Thyroid gland (tissue), 4 donors: Measurements from ENCODE around the gene TFAP2C. TPM values are rescaled to one million over a fixed set of nuclear protein-coding genes. Genes with fewer than 3 reads are reported as not detected.

Experiments used
- DNase-seq, 2 donors: peaks; one replicate each; pipeline ENCODE4 v3.0.0-alpha.2; 2019
- H3K27ac ChIP-seq, 3 donors: fragments of 200-600 bp; sonication (generic); 1 replicate in 2 of 3; 2 replicates in 1 of 3; pipeline ENCODE4 v1.5.1; 2016 to 2019; ENCODE audit warnings: mild to moderate bottlenecking in 1 of 3, moderate library complexity in 1 of 3
- H3K27me3 ChIP-seq: fragments of 200-600 bp; sonication (generic); one replicate; pipeline ENCODE4 v1.5.1; 2019
- H3K36me3 ChIP-seq, 2 donors: fragments of 200-600 bp; sonication (generic); one replicate each; pipeline ENCODE4 v1.5.1; 2016 to 2019
- H3K4me1 ChIP-seq, 2 donors: fragments of 200-600 bp; sonication (generic); one replicate each; pipeline ENCODE4 v1.5.1; 2017 to 2019
- H3K4me3 ChIP-seq, 3 donors: fragments of 200-600 bp; sonication (generic); replicated peaks in 1 of 3; 1 replicate in 2 of 3; 2 replicates in 1 of 3; pipeline ENCODE4 v1.5.1; 2016; ENCODE audit warnings: mild to moderate bottlenecking in 1 of 3
- H3K9me3 ChIP-seq: fragments of 200-600 bp; sonication (generic); one replicate; pipeline ENCODE4 v1.5.1; 2017
- POLR2A ChIP-seq, 2 donors: fragments of 450-650 bp; IDR thresholded peaks; one replicate each; pipeline ENCODE4 v1.6.1; 2017; ENCODE audit warnings: antibody characterized with exemption in 2 of 2, mild to moderate bottlenecking in 2 of 2, moderate library complexity in 1 of 2
- WGBS, 2 donors: methylation state at CpG; one replicate each; pipeline ENCODE4 v1.1.5; 2017; 5-methylcytosine and 5-hydroxymethylcytosine counted together
- intact Hi-C: fragments of 100-400 bp; cut with DNase I; formaldehyde crosslinking; loops from one replicate; pipeline ENCODE4 v1.15.1; 2023
- total RNA-seq, 4 donors: library from RNA; depleted of rRNA; stranded (reverse); fragments of >200 nt; gene quantifications; one replicate each; pipeline ENCODE4 v1.2.3, GENCODE V29; 2016
- TF ChIP-seq, protein P1 (sequence below), 6 experiments: fragments of 200-600 bp in 3 of 6; fragments of 450-650 bp in 3 of 6; sonication (generic) in 3 of 6; IDR thresholded peaks; one replicate each; pipeline ENCODE4 v1.5.1; 2016 to 2019; ENCODE audit warnings: antibody characterized with exemption in 6 of 6, mild to moderate bottlenecking in 2 of 6, inconsistent platforms in 1 of 6, moderate library complexity in 1 of 6

TFAP2C gene
- total RNA-seq, 4 donors from 2014 or later: 3.2 to 6.9 (median 5.2) TPM

DNA sequence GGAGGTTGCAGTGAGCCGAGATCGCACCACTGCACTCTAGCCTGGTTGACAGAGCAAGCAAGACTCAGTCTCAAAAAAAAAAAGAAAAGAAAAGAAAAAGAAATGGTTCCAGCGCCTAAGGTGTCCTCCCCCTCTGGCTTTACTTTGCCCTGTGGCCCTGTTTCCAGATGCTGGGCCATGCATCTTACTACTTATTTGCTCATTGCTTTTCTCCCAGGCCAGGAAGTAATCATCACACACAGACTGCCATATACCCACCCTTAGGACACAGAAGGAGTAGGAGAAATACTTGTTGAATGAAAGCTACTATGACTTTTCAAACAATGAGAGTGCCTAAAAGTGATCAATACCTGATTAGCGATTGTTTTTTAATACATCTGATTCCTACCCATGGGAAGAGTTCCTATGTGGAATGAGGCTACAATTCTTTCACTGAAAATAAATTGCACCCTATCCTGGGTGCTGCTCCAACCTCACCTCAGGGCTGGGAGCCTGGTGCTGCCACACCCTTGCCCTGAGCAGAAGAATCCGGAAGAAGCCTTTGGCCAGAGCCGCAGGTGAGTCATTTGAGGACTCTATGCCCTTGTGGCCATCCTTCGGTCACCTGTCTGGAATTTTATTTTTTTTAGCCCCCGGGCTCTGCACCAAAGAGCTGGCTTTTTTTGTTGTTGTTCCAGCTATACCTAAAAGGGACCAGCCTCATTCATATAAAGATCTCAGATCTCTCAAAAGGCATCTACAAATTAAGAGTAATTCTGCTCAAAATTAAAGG is 22.7 kb upstream of the TFAP2C start:
- 59 to 61% methylated on average over 8 of the region's 8 CpGs for WGBS, 2 donors
- Histone ChIP-seq H3K27me3 (no peaks in the 10 kb centered on the region), H3K4me3 (no peak overlapping the region), H3K36me3 (no peaks in the 10 kb centered on the region), H3K27ac (peak overlapping the region in 2 of 3 donors; percentile 68 to 76), H3K9me3 (no peaks in the 10 kb centered on the region), H3K4me1 (peaks cover 10 to 15% of the 10 kb centered on the region in 2 donors)
- peak; percentile 80 to 87 for DNase-seq
- intact Hi-C loops: no loop called here
- TF ChIP-seq, protein P1, sequence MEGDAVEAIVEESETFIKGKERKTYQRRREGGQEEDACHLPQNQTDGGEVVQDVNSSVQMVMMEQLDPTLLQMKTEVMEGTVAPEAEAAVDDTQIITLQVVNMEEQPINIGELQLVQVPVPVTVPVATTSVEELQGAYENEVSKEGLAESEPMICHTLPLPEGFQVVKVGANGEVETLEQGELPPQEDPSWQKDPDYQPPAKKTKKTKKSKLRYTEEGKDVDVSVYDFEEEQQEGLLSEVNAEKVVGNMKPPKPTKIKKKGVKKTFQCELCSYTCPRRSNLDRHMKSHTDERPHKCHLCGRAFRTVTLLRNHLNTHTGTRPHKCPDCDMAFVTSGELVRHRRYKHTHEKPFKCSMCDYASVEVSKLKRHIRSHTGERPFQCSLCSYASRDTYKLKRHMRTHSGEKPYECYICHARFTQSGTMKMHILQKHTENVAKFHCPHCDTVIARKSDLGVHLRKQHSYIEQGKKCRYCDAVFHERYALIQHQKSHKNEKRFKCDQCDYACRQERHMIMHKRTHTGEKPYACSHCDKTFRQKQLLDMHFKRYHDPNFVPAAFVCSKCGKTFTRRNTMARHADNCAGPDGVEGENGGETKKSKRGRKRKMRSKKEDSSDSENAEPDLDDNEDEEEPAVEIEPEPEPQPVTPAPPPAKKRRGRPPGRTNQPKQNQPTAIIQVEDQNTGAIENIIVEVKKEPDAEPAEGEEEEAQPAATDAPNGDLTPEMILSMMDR (IDR thresholded peaks at IDR 0.05): no peak
- no peak for TF ChIP-seq POLR2A (IDR thresholded peaks at IDR 0.05)

DNA sequence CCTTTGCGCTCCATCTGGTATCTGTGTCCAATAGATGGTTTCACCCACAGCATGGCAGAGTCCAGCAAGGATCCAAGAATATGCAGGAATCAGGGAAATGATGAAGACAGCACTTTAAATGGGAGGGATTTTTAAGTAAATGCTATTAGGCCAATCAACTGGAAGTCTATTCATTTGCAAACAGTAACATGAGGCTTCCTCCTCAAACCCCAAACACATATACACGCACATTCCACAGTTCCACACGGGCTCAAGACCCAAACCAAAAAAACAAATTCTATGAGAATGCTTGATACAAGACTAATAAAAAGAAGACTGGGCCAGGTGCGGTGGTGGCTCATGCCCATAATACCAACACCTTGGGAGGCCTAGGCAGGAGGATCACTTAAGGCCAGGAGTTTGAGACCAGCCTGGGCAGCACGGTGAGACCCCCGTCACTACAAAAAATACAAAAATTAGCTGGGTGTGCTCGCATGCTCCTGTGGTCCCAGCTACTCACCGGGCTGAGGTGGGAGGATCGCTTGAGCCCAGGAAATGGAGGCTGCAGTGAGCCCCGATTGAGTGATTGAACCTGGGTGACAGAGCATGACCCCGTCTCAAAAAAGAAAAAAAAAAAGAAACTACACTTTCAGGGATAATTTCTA is 21.9 kb upstream of the TFAP2C start:
- intact Hi-C loops: no loop called here
- no peak for DNase-seq
- Histone ChIP-seq H3K27me3 (no peaks in the 10 kb centered on the region), H3K27ac (peak overlapping the region in 2 of 3 donors; percentile 68 to 76), H3K36me3 (no peaks in the 10 kb centered on the region), H3K4me1 (peaks cover 10 to 15% of the 10 kb centered on the region in 2 donors), H3K9me3 (no peaks in the 10 kb centered on the region), H3K4me3 (no peak overlapping the region)
- 89 to 90% methylated on average over 11 of the region's 11 CpGs for WGBS, 2 donors
- TF ChIP-seq POLR2A (IDR thresholded peaks at IDR 0.05): no peak
- TF ChIP-seq, protein P1 (IDR thresholded peaks at IDR 0.05): no peak

- no peaks in the 10 kb centered on the region for H3K36me3 ChIP-seq
- WGBS, 2 donors: 90 to 91% methylated on average over 3 of the region's 3 CpGs
Measured at GRCh38 chr20:56608376-56608775, 20.7 kb upstream of the TFAP2C start.

DNA sequence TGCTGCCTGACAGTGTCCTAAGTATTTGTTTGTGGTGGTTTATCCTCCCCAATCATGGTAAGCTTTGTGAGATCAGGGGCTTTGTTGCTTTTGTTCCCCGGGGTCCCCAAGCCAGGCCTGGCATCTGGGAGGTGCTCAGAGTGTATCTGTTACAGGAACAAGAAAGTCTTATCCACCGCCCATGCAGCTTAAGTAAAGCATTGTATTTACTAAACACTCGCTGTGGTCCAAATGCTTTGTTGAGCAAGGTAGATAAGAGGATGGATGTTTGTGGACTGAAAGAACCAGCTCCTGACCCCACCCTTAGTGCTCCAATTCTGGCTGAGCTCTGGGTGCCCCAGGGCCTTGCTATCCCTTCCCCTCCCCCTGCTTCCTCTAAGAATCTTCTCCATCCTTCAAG is 19.8 kb upstream of the TFAP2C start:
- WGBS, 2 donors: 70 to 78% methylated on average over 3 of the region's 3 CpGs

More at GRCh38 chr20:56608376-56608775, 20.7 kb upstream of the TFAP2C start:
- TF ChIP-seq POLR2A (IDR thresholded peaks at IDR 0.05): no peak
- TF ChIP-seq, protein P1 (IDR thresholded peaks at IDR 0.05): no peak
- Histone ChIP-seq H3K27ac (no peak overlapping the region), H3K27me3 (no peaks in the 10 kb centered on the region), H3K4me1 (peaks cover 10 to 15% of the 10 kb centered on the region in 2 donors), H3K4me3 (no peak overlapping the region), H3K9me3 (no peaks in the 10 kb centered on the region)
- intact Hi-C loops: no loop called here
- DNase-seq: no peak

More for the DNA sequence above, 19.8 kb upstream of the TFAP2C start:
- no peak overlapping the region for H3K4me3 ChIP-seq
- TF ChIP-seq, protein P1 (IDR thresholded peaks at IDR 0.05): no peak
- no peak for TF ChIP-seq POLR2A (IDR thresholded peaks at IDR 0.05)
- intact Hi-C loops: no loop called here
- H3K9me3 ChIP-seq: no peaks in the 10 kb centered on the region
- no peak overlapping the region for H3K27ac ChIP-seq
- DNase-seq: no peak
- H3K27me3 ChIP-seq: no peaks in the 10 kb centered on the region
- H3K36me3 ChIP-seq: no peaks in the 10 kb centered on the region
- peaks cover 10 to 15% of the 10 kb centered on the region in 2 donors for H3K4me1 ChIP-seq
